K562 (cell line): Measurements from ENCODE around the gene SMG6. TPM values are rescaled to one million over a fixed set of nuclear protein-coding genes. Genes with fewer than 3 reads are reported as not detected.

Experiments
- ATAC-seq: fragments of 200-7000 bp; cut with Tn5 transposase; 3 replicates; pipeline ENCODE4 v1.9.1; 2020; ENCODE audit warnings: moderate library complexity
- BruUV-seq: library from RNA; stranded (reverse); fragments of 400-500 nt; replicated peaks from 2 replicates; lab custom pipeline; 2021; lab: Mats Ljungman, UMichigan
- CTCF ChIA-PET: fragments of 300-600 bp; formaldehyde crosslinking; extraction: SDS; loops from one replicate; lab custom pipeline; 2021; ENCODE audit warnings: low intra/inter-chr PET ratio; lab: Yijun Ruan, JAX
- POLR2A ChIA-PET: fragments of 300-600, 350-650 bp; sonication (Branson Sonifier 250); formaldehyde crosslinking; extraction: SDS; loops from one replicate; lab custom pipeline; 2021; ENCODE audit warnings: antibody characterized with exemption, inconsistent platforms; lab: Yijun Ruan, JAX
- DNase-seq, 4 experiments: peaks; one replicate each; pipeline versions ENCODE4 v3.0.0 to v3.0.0-alpha.2; 2011 to 2018; ENCODE audit warnings: low spot score in 3 of 4, mixed read lengths in 3 of 4; ENCODE audit errors: extremely low read depth in 1 of 4
- FAIRE-seq: peaks from 2 replicates; lab custom pipeline; 2011; peaks lifted over from hg19 to GRCh38; lab: Jason Lieb, UNC
- H2AFZ ChIP-seq: 2 replicates; pipeline ENCODE4 v1.6.0; 2011; ENCODE audit warnings: low read depth, low read length, control low read depth, inconsistent platforms
- H3K27ac ChIP-seq: fragments of 200-600 bp; 3 replicates; pipeline ENCODE4 v1.8.0; 2011; ENCODE audit warnings: low read depth, mild to moderate bottlenecking, control low read depth, inconsistent platforms, low read length, moderate library complexity, mixed read lengths; ENCODE audit errors: extremely low read depth
- H3K27me3 ChIP-seq, 2 experiments: fragments of 300-600 bp in 1 of 2; 2 replicates in 1 of 2; 3 replicates in 1 of 2; pipeline versions ENCODE4 v1.6.0 to v1.8.0; 2011; ENCODE audit warnings: inconsistent platforms in 2 of 2, low read length in 2 of 2, mild to moderate bottlenecking in 1 of 2, mixed read lengths in 1 of 2, moderate library complexity in 1 of 2; ENCODE audit not compliant: control insufficient read depth in 2 of 2, insufficient read depth in 2 of 2
- H3K36me3 ChIP-seq: fragments of 300-600 bp; 3 replicates; pipeline ENCODE4 v1.8.0; 2011; ENCODE audit warnings: mild to moderate bottlenecking, low read length, inconsistent platforms; ENCODE audit not compliant: control insufficient read depth, insufficient read depth
- H3K4me1 ChIP-seq, 2 experiments: fragments of 200-600 bp in 1 of 2; replicated peaks in 1 of 2; 2 replicates in 1 of 2; 3 replicates in 1 of 2; pipeline versions ENCODE4 v1.5.1 to v1.8.0; 2011; ENCODE audit warnings: inconsistent platforms in 2 of 2, low read length in 2 of 2, mild to moderate bottlenecking in 1 of 2, mixed read lengths in 1 of 2, moderate library complexity in 1 of 2; ENCODE audit not compliant: control insufficient read depth in 2 of 2, insufficient read depth in 2 of 2
- H3K4me2 ChIP-seq: 2 replicates; pipeline ENCODE4 v1.6.1; 2011; ENCODE audit warnings: low read length, control low read depth, inconsistent platforms, mixed read lengths; ENCODE audit not compliant: insufficient read depth
- H3K4me3 ChIP-seq: fragments of 200-600 bp; sonication (generic), shearing (Covaris generic); 2 replicates; pipeline ENCODE4 v1.5.1; 2016; ENCODE audit warnings: control low read depth, inconsistent platforms
- H3K79me2 ChIP-seq: fragments of 200-600 bp; 3 replicates; pipeline ENCODE4 v1.8.0; 2011; ENCODE audit warnings: low read length, inconsistent platforms; ENCODE audit not compliant: control insufficient read depth, insufficient read depth
- H3K9ac ChIP-seq, 2 experiments: 2 replicates each; pipeline versions ENCODE4 v1.6.0 to v1.6.1; 2011; ENCODE audit warnings: low read depth in 2 of 2, low read length in 2 of 2, control low read depth in 1 of 2, inconsistent platforms in 1 of 2, mild to moderate bottlenecking in 1 of 2, mixed read lengths in 1 of 2; ENCODE audit not compliant: insufficient read depth in 1 of 2
- H3K9me1 ChIP-seq: one replicate; pipeline ENCODE4 v1.6.0; 2011; ENCODE audit warnings: inconsistent platforms, mild to moderate bottlenecking, low read length, moderate library complexity; ENCODE audit not compliant: control insufficient read depth, insufficient read depth
- H3K9me3 ChIP-seq: replicated peaks from 2 replicates; pipeline ENCODE4 v1.5.1; 2011; ENCODE audit warnings: low read depth, low read length, inconsistent platforms; ENCODE audit not compliant: control insufficient read depth, insufficient read depth
- H4K20me1 ChIP-seq: replicated peaks from 2 replicates; pipeline ENCODE4 v1.6.1; 2011; ENCODE audit warnings: low read length, inconsistent platforms, mixed read lengths; ENCODE audit not compliant: control insufficient read depth, insufficient read depth
- BCOR ChIP-seq: fragments of 450-650 bp; IDR thresholded peaks from 2 replicates; pipeline ENCODE4 v1.6.1; 2016
- ETS2 ChIP-seq: IDR thresholded peaks from 2 replicates; pipeline ENCODE4 v1.6.1; 2016; ENCODE audit warnings: borderline replicate concordance, missing genetic modification characterization, mild to moderate bottlenecking, moderate library complexity, missing compliant biosample characterization; ENCODE audit not compliant: poor library complexity, severe bottlenecking
- RFX7 ChIP-seq: fragments of 250-450 bp; sonication (Bioruptor Pico); IDR thresholded peaks from 2 replicates; pipeline ENCODE4 v1.5.1; 2021; ENCODE audit warnings: mild to moderate bottlenecking
- SMARCE1 ChIP-seq: fragments of 450-650 bp; IDR thresholded peaks from 2 replicates; pipeline ENCODE4 v1.7.1; 2016; ENCODE audit warnings: mild to moderate bottlenecking
- U2AF1 ChIP-seq: fragments of 200-400 bp; formaldehyde crosslinking; optimal IDR thresholded peaks from 2 replicates; pipeline ENCODE3; 2017; ENCODE audit warnings: mild to moderate bottlenecking, low read depth, low read length, moderate library complexity
- ZNF551 ChIP-seq: fragments of 250-450 bp; sonication (Bioruptor Pico); IDR thresholded peaks from 2 replicates; pipeline ENCODE4 v1.5.0; 2021; ENCODE audit warnings: mild to moderate bottlenecking, moderate library complexity
- ZNF583 ChIP-seq: fragments of 250-450 bp; sonication (Bioruptor Pico); IDR thresholded peaks from 2 replicates; pipeline ENCODE4 v1.4.0; 2020
- ZNF77 ChIP-seq: fragments of 250-450 bp; sonication (Bioruptor Pico); IDR thresholded peaks from 2 replicates; pipeline ENCODE4 v1.5.0; 2020
- WGBS: fragments of 100-300 bp; shearing (Covaris generic); methylation state at CpG from one replicate; pipeline ENCODE4 v1.1.6; 2016; ENCODE audit warnings: low coverage, mixed read lengths; ENCODE audit not compliant: insufficient coverage; ENCODE audit errors: missing lambda C conversion rate; 5-methylcytosine and 5-hydroxymethylcytosine counted together
- in situ Hi-C: fragments of 300-500 bp; cut with MboI; formaldehyde crosslinking; loops from 4 replicates; pipeline ENCODE4 v1.15.0; 2018; ENCODE audit warnings: inconsistent platforms, mixed read lengths
- intact Hi-C: fragments of 100-400 bp; cut with micrococcal nuclease; formaldehyde crosslinking; loops from 2 replicates; pipeline ENCODE4 v1.14.2; 2022
- polyA plus RNA-seq, 8 experiments: library from polyadenylated mRNA; depleted of rRNA in 4 of 8; stranded (reverse) in 5 of 8; unstranded in 3 of 8; fragments of >200 nt; fragmentation: Nextera tagmentation in 2 of 8; fragmentation: Illumina TruSeq in 1 of 8; extraction: Ambion mirVana in 2 of 8; extraction: Trizol in 1 of 8; gene quantifications; 2 replicates each; pipeline versions ENCODE4 v1.2.1 to v1.2.3, GENCODE V29; 2011 to 2014; ENCODE audit warnings: inconsistent platforms in 1 of 8, missing spikeins in 1 of 8
- total RNA-seq, 7 experiments: library from RNA; depleted of rRNA in 6 of 7; stranded (reverse); fragments of >200 nt in 6 of 7; fragmentation: Illumina TruSeq in 2 of 7; extraction: Trizol in 2 of 7; gene quantifications; 2 replicates each; pipeline versions ENCODE4 v1.2.1 to v1.2.3, GENCODE V29; 2011 to 2021; ENCODE audit warnings: low replicate concordance in 1 of 7

The SMG6 gene
- total and polyA plus RNA-seq, 9 of the 15 experiments (the other 6 are each of a cell fraction or from before 2014, with no cell fraction given) = 0.44 to 13.9 (median 6.0) TPM

DNA sequence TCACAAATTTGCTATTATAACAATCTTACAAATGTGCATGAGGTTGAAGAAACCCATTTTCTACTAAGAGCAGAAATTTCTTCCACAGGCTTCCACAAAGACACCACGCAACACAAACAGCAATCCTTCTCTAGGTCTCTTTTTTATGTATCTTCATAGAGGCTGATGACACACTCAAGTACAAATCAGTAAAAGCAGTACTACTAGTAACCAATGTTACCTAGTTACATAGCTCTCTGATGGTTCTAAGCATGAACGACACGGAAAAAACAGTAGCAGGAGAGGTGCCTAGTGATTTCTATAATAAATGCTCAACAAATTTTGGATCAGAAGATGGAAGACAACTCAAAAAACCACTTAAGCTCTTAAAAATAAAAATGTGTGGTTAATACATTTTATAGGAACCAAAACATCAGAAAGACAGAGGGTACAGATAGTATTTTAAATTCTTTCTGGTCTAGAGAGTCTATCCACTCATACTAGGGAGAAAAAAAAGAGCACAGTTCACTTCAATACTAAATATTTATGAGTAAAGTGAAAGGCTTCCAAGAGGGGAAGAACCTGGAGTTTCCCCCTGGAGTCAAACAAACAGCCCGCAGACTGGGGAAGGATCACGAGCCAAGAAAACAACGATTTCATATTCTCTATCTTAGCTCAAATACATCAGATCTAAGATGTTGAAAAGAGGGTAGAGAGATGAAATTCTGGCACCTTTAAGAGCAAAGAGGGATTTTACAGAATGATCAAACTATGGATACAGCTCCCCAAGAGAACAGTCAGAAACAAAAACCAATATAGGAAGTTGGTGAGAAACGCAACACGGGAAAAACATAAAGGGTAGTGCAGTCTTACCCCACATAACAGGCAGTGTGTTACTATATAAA lies 40.2 kb downstream of the SMG6 start:
- H3K4me2 ChIP-seq = no peak overlapping the region
- BruUV-seq = no TSS peak
- CTCF ChIA-PET = interaction anchor here (0.6 kb wide), 1 partner anchor 32 kb away, joined by 7 read pairs; no protein-coding TSS in a partner anchor
- ATAC-seq (no peak), FAIRE-seq (no peak), DNase-seq (no peak)
- in situ Hi-C loops (no loop called here), intact Hi-C loops (no loop called here)
- no peaks in the 10 kb centered on the region for H4K20me1 ChIP-seq
- POLR2A ChIA-PET = interaction anchor here (0.9 kb wide), 1 partner anchor 13 kb away, joined by 4 read pairs; no protein-coding TSS in a partner anchor
- TF ChIP-seq ZNF551 (CRISPR knock-in tag) (no peak), SMARCE1 (no peak), ETS2 (no peak), U2AF1 (no peak), BCOR (no peak), ZNF77 (CRISPR knock-in tag) (no peak), RFX7 (CRISPR knock-in tag) (no peak), ZNF583 (CRISPR knock-in tag) (no peak)
- peaks cover 11% of the 10 kb centered on the region; the same call in 2 of the 3 replicates for H3K36me3 ChIP-seq
- no peaks in the 10 kb centered on the region for H3K9me3 ChIP-seq
- H3K9me1 ChIP-seq = no peaks in the 10 kb centered on the region
- no peak overlapping the region for H3K27ac ChIP-seq
- H2AFZ ChIP-seq = no peak overlapping the region
- no peak overlapping the region for H3K4me3 ChIP-seq
- 0 out of 5 replicates have a peak, but pooled peaks cover 0 to 3% of the 10 kb centered on the region in 2 experiments for H3K4me1 ChIP-seq
- H3K79me2 ChIP-seq = no peaks in the 10 kb centered on the region
- 92% methylated on average over 8 of the region's 8 CpGs for WGBS
- no peak overlapping the region for H3K9ac ChIP-seq
- no peaks in the 10 kb centered on the region for H3K27me3 ChIP-seq
